GM12872 (cell line): ENCODE data around the gene POLR2A.

Experiments used
- CTCF ChIP-seq: IDR thresholded peaks from 3 replicates; pipeline ENCODE4 v1.5.1; 2011; ENCODE audit warnings: low read depth, mild to moderate bottlenecking, low read length, moderate library complexity; ENCODE audit not compliant: insufficient read depth

Gene POLR2A

DNA sequence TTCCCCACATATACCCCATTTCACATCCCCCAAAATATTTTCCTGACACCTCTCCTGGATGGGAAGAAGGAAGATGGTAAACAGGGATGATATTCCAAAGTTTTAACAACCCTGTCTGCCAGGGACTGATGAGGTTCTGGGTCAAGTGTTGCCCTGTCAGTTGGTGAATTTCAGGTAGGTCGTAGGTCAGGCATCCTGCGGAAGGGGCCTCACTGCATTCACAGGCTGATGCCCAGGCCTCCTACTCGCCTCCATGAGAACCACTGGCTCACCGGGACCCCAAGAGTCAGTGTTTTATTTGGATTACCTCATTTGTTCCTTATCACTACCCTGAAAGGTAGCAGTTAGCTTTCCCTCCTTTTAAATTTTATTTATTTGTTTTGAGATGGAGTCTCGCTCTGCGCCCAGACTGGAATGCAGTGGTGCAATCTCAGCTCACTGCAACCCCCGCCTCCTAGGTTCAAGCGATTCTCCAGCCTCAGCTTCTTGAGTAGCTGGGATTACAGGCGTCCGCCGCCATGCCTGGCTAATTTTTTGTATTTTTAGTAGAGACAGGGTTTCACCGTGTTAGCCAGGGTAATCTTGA is 15.3 kb upstream of the POLR2A start:
- no peak for TF ChIP-seq CTCF

DNA sequence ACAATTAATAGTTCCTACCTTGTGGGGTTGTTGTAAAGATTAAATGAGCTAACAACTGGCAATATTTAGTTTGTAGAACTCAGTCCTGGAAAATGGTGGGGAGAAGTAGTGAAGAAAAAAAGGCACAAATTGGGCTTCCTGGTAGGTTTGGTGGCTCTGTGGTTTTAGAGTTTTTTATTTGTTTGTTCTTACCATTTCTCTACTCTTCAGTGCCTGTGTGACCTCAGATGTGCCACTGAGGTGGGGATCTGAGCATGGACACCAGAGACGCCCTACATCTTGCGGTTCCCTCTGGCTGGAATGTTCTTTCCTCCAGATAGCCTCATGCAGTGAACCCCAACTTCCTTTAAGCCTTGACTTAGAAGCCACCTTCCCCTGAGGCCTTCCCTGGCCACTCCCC is 12.4 kb upstream of the POLR2A start:
- no peak for TF ChIP-seq CTCF

- TF ChIP-seq CTCF: no peak
Observed at GRCh38 chr17:7475764-7476422, 8.3 kb upstream of the POLR2A start.

DNA sequence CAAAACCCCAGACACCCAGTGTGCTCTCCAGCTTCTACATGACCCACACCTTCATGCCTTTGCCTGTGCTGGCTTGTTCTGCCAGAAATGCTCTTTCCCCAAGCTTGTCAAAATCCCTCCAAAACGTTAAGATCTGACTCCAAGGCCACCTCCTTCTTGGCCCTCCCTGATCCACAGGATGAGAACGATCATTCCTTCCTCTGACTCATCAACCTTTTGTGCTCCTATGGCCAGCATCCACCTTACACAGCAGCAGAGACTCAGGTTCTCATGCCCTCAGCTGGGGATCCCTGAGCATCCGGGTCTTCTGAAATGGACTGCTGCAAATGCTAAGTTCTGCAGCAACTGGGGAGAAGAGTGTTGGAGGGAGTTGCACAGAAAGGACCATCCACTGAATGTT is 7.7 kb upstream of the POLR2A start:
- no peak for TF ChIP-seq CTCF

GRCh38 chr17:7476951-7477350 is 7.2 kb upstream of the POLR2A start:
- TF ChIP-seq CTCF: no peak

GRCh38 chr17:7477392-7478275 is 6.5 kb upstream of the POLR2A start:
- TF ChIP-seq CTCF: no peak
